H1 (cell line): Measurements from ENCODE around the gene SKA1. TPM values are rescaled to one million over a fixed set of nuclear protein-coding genes. Genes with fewer than 3 reads are reported as not detected.

Source experiments
- CTCF ChIA-PET: fragments of 300-600 bp; sonication (Branson Sonifier 250); formaldehyde crosslinking; loops from one replicate; lab custom pipeline; 2021; ENCODE audit not compliant: partially characterized antibody; lab: Charles Lee
- POLR2A ChIA-PET: fragments of 300-600 bp; sonication (Branson Sonifier 250); formaldehyde crosslinking; loops from one replicate; lab custom pipeline; 2021; ENCODE audit warnings: inconsistent platforms; ENCODE audit not compliant: partially characterized antibody; lab: Charles Lee
- DNase-seq, 2 experiments: peaks; one replicate each; pipeline versions ENCODE4 v3.0.0 to v3.0.0-alpha.2; 2010 to 2022; ENCODE audit warnings: low spot score in 2 of 2, low read depth in 1 of 2, mixed read lengths in 1 of 2
- FAIRE-seq: peaks from 2 replicates; lab custom pipeline; 2011; peaks lifted over from hg19 to GRCh38; lab: Jason Lieb, UNC
- H2AFZ ChIP-seq: 2 replicates; pipeline ENCODE4 v1.8.1; 2012; ENCODE audit warnings: low read length, inconsistent platforms
- H2AK5ac ChIP-seq: 2 replicates; pipeline ENCODE4 v1.6.1; 2013; ENCODE audit warnings: low read depth, low read length
- H2BK120ac ChIP-seq: replicated peaks from 2 replicates; pipeline ENCODE3; 2013; ENCODE audit warnings: low read depth, low read length, inconsistent platforms
- H2BK12ac ChIP-seq: 2 replicates; pipeline ENCODE4 v1.6.1; 2013; ENCODE audit warnings: low read depth, low read length
- H2BK15ac ChIP-seq: 2 replicates; pipeline ENCODE4 v1.6.1; 2013; ENCODE audit warnings: low read length
- H2BK20ac ChIP-seq: 2 replicates; pipeline ENCODE4 v1.6.1; 2013; ENCODE audit warnings: low read length
- H2BK5ac ChIP-seq: 2 replicates; pipeline ENCODE4 v1.6.1; 2013; ENCODE audit warnings: low read depth, low read length
- H3K14ac ChIP-seq: 2 replicates; pipeline ENCODE4 v1.6.1; 2013; ENCODE audit warnings: inconsistent platforms; ENCODE audit not compliant: insufficient read length
- H3K18ac ChIP-seq: 2 replicates; pipeline ENCODE4 v1.6.1; 2013; ENCODE audit warnings: low read length; ENCODE audit errors: extremely low read depth
- H3K23ac ChIP-seq: 2 replicates; pipeline ENCODE4 v1.6.1; 2013; ENCODE audit warnings: inconsistent platforms; ENCODE audit not compliant: insufficient read length
- H3K23me2 ChIP-seq: 2 replicates; pipeline ENCODE4 v1.6.1; 2013; ENCODE audit warnings: low read depth, low read length
- H3K27ac ChIP-seq: 2 replicates; pipeline ENCODE4 v1.6.1; 2011; ENCODE audit warnings: low read depth, low read length, inconsistent platforms
- H3K27me3 ChIP-seq, 4 experiments: replicated peaks in 1 of 4; 1 replicate in 1 of 4; 2 replicates in 3 of 4; pipeline versions ENCODE4 v1.6.1 to v1.8.1; 2011 to 2013; ENCODE audit warnings: low read length in 3 of 4, mild to moderate bottlenecking in 3 of 4, inconsistent platforms in 2 of 4, mixed read lengths in 2 of 4, moderate library complexity in 1 of 4; ENCODE audit not compliant: control insufficient read depth in 3 of 4, insufficient read depth in 3 of 4; ENCODE audit errors: extremely low read depth in 1 of 4
- H3K36me3 ChIP-seq, 4 experiments: 2 replicates each; pipeline versions ENCODE4 v1.6.1 to v1.8.1; 2011 to 2013; ENCODE audit warnings: mild to moderate bottlenecking in 4 of 4, low read length in 3 of 4, moderate library complexity in 2 of 4, control low read depth in 1 of 4, inconsistent platforms in 1 of 4; ENCODE audit not compliant: insufficient read depth in 4 of 4, control insufficient read depth in 2 of 4
- H3K4ac ChIP-seq: replicated peaks from 2 replicates; pipeline ENCODE3; 2013; ENCODE audit warnings: low read length, low read depth, mixed read lengths, inconsistent platforms; ENCODE audit not compliant: insufficient read length
- H3K4me1 ChIP-seq, 4 experiments: replicated peaks in 1 of 4; 1 replicate in 1 of 4; 2 replicates in 3 of 4; pipeline versions ENCODE4 v1.6.1 to v1.8.1; 2011 to 2013; ENCODE audit warnings: low read length in 3 of 4, inconsistent platforms in 2 of 4, mixed read lengths in 1 of 4; ENCODE audit not compliant: insufficient read depth in 4 of 4, control insufficient read depth in 3 of 4
- H3K4me2 ChIP-seq, 2 experiments: 2 replicates each; pipeline versions ENCODE4 v1.6.1 to v1.8.1; 2011 to 2013; ENCODE audit warnings: low read depth in 2 of 2, low read length in 2 of 2, control low read depth in 1 of 2, inconsistent platforms in 1 of 2, mild to moderate bottlenecking in 1 of 2; ENCODE audit not compliant: insufficient read depth in 1 of 2
- H3K4me3 ChIP-seq, 4 experiments: fragments of 200-600, 300-600 bp in 1 of 4; sonication (generic), shearing (Covaris generic), sonication (Bioruptor Twin) in 1 of 4; 2 replicates each; pipeline versions ENCODE4 v1.5.1 to v1.8.1; 2011 to 2016; ENCODE audit warnings: low read length in 4 of 4, low read depth in 3 of 4, control low read depth in 2 of 4, inconsistent platforms in 2 of 4, mild to moderate bottlenecking in 2 of 4, mixed read lengths in 1 of 4, moderate library complexity in 1 of 4; ENCODE audit not compliant: insufficient read depth in 2 of 4; ENCODE audit errors: extremely low read depth in 1 of 4
- H3K56ac ChIP-seq: replicated peaks from 2 replicates; pipeline ENCODE3; 2013; ENCODE audit warnings: low read depth, mild to moderate bottlenecking, mixed read lengths, low read length, inconsistent platforms; ENCODE audit not compliant: insufficient read length
- H3K79me1 ChIP-seq: 2 replicates; pipeline ENCODE4 v1.6.1; 2013; ENCODE audit warnings: low read depth, low read length, control low read depth
- H3K79me2 ChIP-seq, 2 experiments: 2 replicates each; pipeline versions ENCODE4 v1.6.1 to v1.8.1; 2012 to 2013; ENCODE audit warnings: low read length in 2 of 2, mild to moderate bottlenecking in 2 of 2, inconsistent platforms in 1 of 2; ENCODE audit not compliant: insufficient read depth in 2 of 2, control insufficient read depth in 1 of 2
- H3K9ac ChIP-seq, 4 experiments: replicated peaks in 1 of 4; 1 replicate in 1 of 4; 2 replicates in 3 of 4; pipeline versions ENCODE4 v1.6.1 to v1.8.1; 2011 to 2013; ENCODE audit warnings: low read depth in 3 of 4, low read length in 3 of 4, control low read depth in 2 of 4, mild to moderate bottlenecking in 2 of 4, moderate library complexity in 2 of 4, inconsistent platforms in 1 of 4; ENCODE audit errors: extremely low read depth in 1 of 4
- H3K9me3 ChIP-seq, 2 experiments: 2 replicates each; pipeline versions ENCODE4 v1.6.1 to v1.8.1; 2012 to 2013; ENCODE audit warnings: mild to moderate bottlenecking in 2 of 2, moderate library complexity in 2 of 2, control low read depth in 1 of 2, inconsistent platforms in 1 of 2, low read depth in 1 of 2, low read length in 1 of 2, mixed read lengths in 1 of 2; ENCODE audit not compliant: insufficient read depth in 2 of 2
- H4K20me1 ChIP-seq, 2 experiments: replicated peaks in 1 of 2; 2 replicates each; pipeline versions ENCODE3 to v1.8.1; 2011 to 2013; ENCODE audit warnings: inconsistent platforms in 2 of 2, low read length in 2 of 2, mild to moderate bottlenecking in 1 of 2; ENCODE audit not compliant: insufficient read depth in 2 of 2, control insufficient read depth in 1 of 2
- H4K5ac ChIP-seq: 2 replicates; pipeline ENCODE4 v1.6.1; 2013; ENCODE audit warnings: low read length, low read depth, mixed read lengths, inconsistent platforms; ENCODE audit not compliant: insufficient read length
- H4K8ac ChIP-seq: 2 replicates; pipeline ENCODE4 v1.8.0; 2013; ENCODE audit warnings: mild to moderate bottlenecking, moderate library complexity, low read length, inconsistent platforms; ENCODE audit not compliant: insufficient read depth; ENCODE audit errors: extremely low read depth
- H4K91ac ChIP-seq: replicated peaks from 2 replicates; pipeline ENCODE3; 2013; ENCODE audit warnings: low read length, mixed read lengths, inconsistent platforms; ENCODE audit not compliant: insufficient read length
- CEBPB ChIP-seq: IDR thresholded peaks from 2 replicates; pipeline ENCODE4 v1.6.1; 2012; ENCODE audit warnings: low read depth, low read length
- KDM5A ChIP-seq: fragments of 200-600 bp; IDR thresholded peaks from 2 replicates; pipeline ENCODE4 v1.7.1; 2012; ENCODE audit warnings: mild to moderate bottlenecking, low read length, inconsistent platforms, mixed read lengths
- RBBP5 ChIP-seq: IDR thresholded peaks from 2 replicates; pipeline ENCODE4 v1.7.1; 2012; ENCODE audit warnings: low read depth, mild to moderate bottlenecking, inconsistent platforms, low read length, moderate library complexity, borderline replicate concordance
- SP2 ChIP-seq: IDR thresholded peaks from 2 replicates; pipeline ENCODE4 v1.6.1; 2012; ENCODE audit warnings: mild to moderate bottlenecking, low read length, inconsistent platforms
- TCF12 ChIP-seq: IDR thresholded peaks from 2 replicates; pipeline ENCODE4 v1.6.1; 2011; ENCODE audit warnings: low read depth, mild to moderate bottlenecking, low read length
- ZNF274 ChIP-seq: IDR thresholded peaks from 2 replicates; pipeline ENCODE4 v1.7.0; 2012; ENCODE audit warnings: low read length, borderline replicate concordance; ENCODE audit errors: extremely low read depth
- WGBS, 2 experiments: shearing (Covaris generic) in 1 of 2; methylation state at CpG; one replicate each; pipeline versions ENCODE4 v1.1.6 to v1.1.7; 2013 to 2015; ENCODE audit warnings: low lambda C conversion rate in 2 of 2, mixed read lengths in 2 of 2, inconsistent platforms in 1 of 2, low coverage in 1 of 2, missing lambda C conversion rate in 1 of 2; ENCODE audit not compliant: insufficient replicate concordance in 2 of 2, insufficient coverage in 1 of 2, insufficient read length in 1 of 2; ENCODE audit errors: extremely low coverage in 1 of 2, missing lambda C conversion rate in 1 of 2; 5-methylcytosine and 5-hydroxymethylcytosine counted together
- polyA plus RNA-seq, 7 experiments: library from polyadenylated mRNA; depleted of rRNA in 3 of 7; stranded (reverse) in 5 of 7; unstranded in 2 of 7; fragments of >200 nt in 5 of 7; fragments of 200-250 nt in 2 of 7; gene quantifications; 1 replicate in 5 of 7; 2 replicates in 1 of 7; 4 replicates in 1 of 7; pipeline versions ENCODE4 v1.2.1 to v1.2.3, GENCODE V29; 2011 to 2013; ENCODE audit warnings: missing spikeins in 2 of 7, mixed read lengths in 2 of 7
- total RNA-seq: library from RNA; stranded (reverse); fragmentation: NEBNext Ultra II Directional; extraction: Animal tissue kit (Norgen Biotek cat#: 25700); gene quantifications from 2 replicates; pipeline ENCODE4 v1.2.1, GENCODE V29; 2021
- TF ChIP-seq, protein P1 (sequence below): IDR thresholded peaks from 2 replicates; pipeline ENCODE4 v1.6.1; 2012; ENCODE audit warnings: low read length, inconsistent platforms

The SKA1 gene
- total and polyA plus RNA-seq, 2 of the 8 experiments (the other 6 are each of a cell fraction or from before 2014, with no cell fraction given) = 8.6 to 22.9 TPM

DNA sequence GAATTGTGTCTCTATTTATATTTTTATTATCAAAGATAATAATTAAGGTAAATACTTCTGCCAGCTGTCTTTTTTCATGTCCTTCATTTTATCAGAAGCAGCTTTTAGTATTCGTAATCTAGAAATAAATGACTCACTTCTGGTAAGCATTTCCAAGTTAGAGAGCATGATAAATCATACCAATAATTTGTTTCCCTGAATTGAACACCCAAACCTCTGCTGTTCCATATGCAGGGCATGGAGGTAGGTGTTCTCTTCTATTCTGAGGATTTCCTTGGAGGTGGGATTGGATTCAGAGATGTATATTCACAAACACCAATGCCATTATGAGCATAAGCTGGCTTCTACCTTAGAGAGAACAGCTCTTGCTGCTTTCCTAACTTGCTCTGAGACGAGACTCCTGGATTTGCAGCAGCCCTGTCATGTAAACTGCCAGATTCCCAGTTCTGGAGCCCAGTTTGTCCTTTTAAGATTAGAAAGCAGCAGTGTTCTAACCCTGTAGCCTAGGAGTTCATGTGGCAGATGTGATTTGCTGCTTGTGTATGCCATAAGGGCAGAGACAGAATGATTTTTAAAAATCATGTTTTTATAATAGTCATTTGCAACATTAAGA, 47.5 kb downstream of the SKA1 start:
- Histone ChIP-seq H3K14ac (no peak overlapping the region), H4K91ac (no peak overlapping the region), H3K9ac (no peak overlapping the region), H2BK120ac (no peak overlapping the region), H3K79me2 (no peaks in the 10 kb centered on the region), H2BK20ac (no peak overlapping the region), H3K23me2 (no peaks in the 10 kb centered on the region), H3K79me1 (no peaks in the 10 kb centered on the region), H2AFZ (no peak overlapping the region), H3K18ac (no peak overlapping the region), H3K9me3 (peaks cover 13 to 26% of the 10 kb centered on the region in 2 experiments), H2AK5ac (no peak overlapping the region), H4K5ac (no peak overlapping the region), H4K20me1 (no peaks in the 10 kb centered on the region), H4K8ac (no peak overlapping the region), H2BK15ac (no peak overlapping the region), H3K4me3 (no peak overlapping the region), H2BK5ac (no peak overlapping the region), H3K23ac (no peak overlapping the region), H3K27ac (no peak overlapping the region), H3K36me3 (no peaks in the 10 kb centered on the region), H3K4me2 (no peak overlapping the region), H3K4ac (no peak overlapping the region), H3K27me3 (no peaks in the 10 kb centered on the region), H3K56ac (no peak overlapping the region), H2BK12ac (no peak overlapping the region), H3K4me1 (no peaks in the 10 kb centered on the region)
- FAIRE-seq (no peak), DNase-seq (no peak)
- 94% methylated on average over 2 of the region's 2 CpGs; no CpG with 5 or more reads in 1 of the 2 experiments for WGBS, 2 experiments
- TF ChIP-seq ZNF274 = no peak
- TF ChIP-seq, protein P1, sequence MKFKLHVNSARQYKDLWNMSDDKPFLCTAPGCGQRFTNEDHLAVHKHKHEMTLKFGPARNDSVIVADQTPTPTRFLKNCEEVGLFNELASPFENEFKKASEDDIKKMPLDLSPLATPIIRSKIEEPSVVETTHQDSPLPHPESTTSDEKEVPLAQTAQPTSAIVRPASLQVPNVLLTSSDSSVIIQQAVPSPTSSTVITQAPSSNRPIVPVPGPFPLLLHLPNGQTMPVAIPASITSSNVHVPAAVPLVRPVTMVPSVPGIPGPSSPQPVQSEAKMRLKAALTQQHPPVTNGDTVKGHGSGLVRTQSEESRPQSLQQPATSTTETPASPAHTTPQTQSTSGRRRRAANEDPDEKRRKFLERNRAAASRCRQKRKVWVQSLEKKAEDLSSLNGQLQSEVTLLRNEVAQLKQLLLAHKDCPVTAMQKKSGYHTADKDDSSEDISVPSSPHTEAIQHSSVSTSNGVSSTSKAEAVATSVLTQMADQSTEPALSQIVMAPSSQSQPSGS = no peak
- no peak for TF ChIP-seq KDM5A
- no peak for TF ChIP-seq RBBP5
- no peak for TF ChIP-seq CEBPB
- TF ChIP-seq TCF12 = no peak
- no peak for TF ChIP-seq SP2
- POLR2A ChIA-PET = no interaction called here
- CTCF ChIA-PET = interaction anchor here (4.4 kb wide), 1 partner anchor 66 kb away, joined by 14 read pairs; no protein-coding TSS in a partner anchor
